GM23248 (cell line): ENCODE data around the gene STX5. TPM values are rescaled to one million over a fixed set of nuclear protein-coding genes. Genes with fewer than 3 reads are reported as not detected.
"Not testable (repeated sequence)": the region's sequence is repeated elsewhere in the genome, so short reads cannot be mapped to it uniquely, and the experiment has no call there.

Experiments used
- DNase-seq: peaks from one replicate; pipeline ENCODE4 v3.0.0-alpha.2; 2015
- H2AFZ ChIP-seq: fragments of 200-600 bp; sonication (generic); 2 replicates; pipeline ENCODE4 v1.6.1; 2016; ENCODE audit warnings: antibody characterized with exemption
- H3F3A ChIP-seq: fragments of 200-600 bp; sonication (generic); 2 replicates; pipeline ENCODE4 v1.6.1; 2016; ENCODE audit warnings: mild to moderate bottlenecking, antibody characterized with exemption, mixed run types; ENCODE audit not compliant: insufficient read depth
- H3K27ac ChIP-seq: fragments of 200-600 bp; sonication (generic); 2 replicates; pipeline ENCODE4 v1.5.1; 2016; ENCODE audit warnings: mild to moderate bottlenecking
- H3K27me3 ChIP-seq: fragments of 200-600 bp; sonication (generic); replicated peaks from 2 replicates; pipeline ENCODE4 v1.6.1; 2016; ENCODE audit warnings: mild to moderate bottlenecking; ENCODE audit not compliant: insufficient read depth
- H3K36me3 ChIP-seq: fragments of 200-600 bp; sonication (generic); 2 replicates; pipeline ENCODE4 v1.6.1; 2016; ENCODE audit warnings: low read depth, mild to moderate bottlenecking
- H3K4me1 ChIP-seq: fragments of 200-600 bp; sonication (generic); 2 replicates; pipeline ENCODE4 v1.6.1; 2016; ENCODE audit warnings: mild to moderate bottlenecking; ENCODE audit not compliant: insufficient read depth
- H3K4me2 ChIP-seq: fragments of 200-600 bp; sonication (generic); one replicate; pipeline ENCODE4 v1.6.1; 2016; ENCODE audit warnings: mild to moderate bottlenecking; ENCODE audit not compliant: unreplicated experiment
- H3K4me3 ChIP-seq: fragments of 200-600 bp; sonication (generic); 2 replicates; pipeline ENCODE4 v1.5.1; 2016; ENCODE audit warnings: mild to moderate bottlenecking
- H3K79me2 ChIP-seq: fragments of 200-600 bp; sonication (generic); 2 replicates; pipeline ENCODE4 v1.6.1; 2016; ENCODE audit warnings: mild to moderate bottlenecking; ENCODE audit not compliant: insufficient read depth
- H3K9ac ChIP-seq: fragments of 200-600 bp; sonication (generic); 2 replicates; pipeline ENCODE4 v1.6.1; 2016; ENCODE audit warnings: mild to moderate bottlenecking
- H3K9me2 ChIP-seq: fragments of 200-600 bp; sonication (generic); 2 replicates; pipeline ENCODE4 v1.6.1; 2016; ENCODE audit warnings: mixed run types, mild to moderate bottlenecking, moderate library complexity; ENCODE audit not compliant: insufficient read depth
- H3K9me3 ChIP-seq: fragments of 200-600 bp; sonication (generic); one replicate; pipeline ENCODE4 v1.6.1; 2017; ENCODE audit warnings: low read depth
- H4K20me1 ChIP-seq: fragments of 200-600 bp; sonication (generic); 2 replicates; pipeline ENCODE4 v1.6.0; 2016; ENCODE audit not compliant: insufficient read depth
- EZH2 ChIP-seq: fragments of 200-600 bp; sonication (generic); IDR thresholded peaks from 2 replicates; pipeline ENCODE4 v1.6.1; 2018; ENCODE audit warnings: antibody characterized with exemption, mild to moderate bottlenecking; ENCODE audit not compliant: insufficient read depth, poor library complexity, severe bottlenecking
- EZH2phosphoT487 ChIP-seq: fragments of 200-600 bp; sonication (generic); IDR thresholded peaks from 2 replicates; pipeline ENCODE4 v1.6.1; 2018; ENCODE audit warnings: antibody characterized with exemption, moderate library complexity, mild to moderate bottlenecking, low read depth; ENCODE audit not compliant: insufficient read depth
- WGBS, 2 experiments: methylation state at CpG; one replicate each; pipeline ENCODE4 v1.1.6; 2015 to 2017; ENCODE audit warnings: low lambda C conversion rate in 2 of 2, low coverage in 1 of 2; ENCODE audit errors: missing lambda C conversion rate in 2 of 2; 5-methylcytosine and 5-hydroxymethylcytosine counted together
- in situ Hi-C: fragments of 300-500 bp; cut with MboI; formaldehyde crosslinking; loops from 2 replicates; pipeline ENCODE4 v1.15.0; 2020
- polyA plus RNA-seq: library from polyadenylated mRNA; unstranded; fragments of >200 nt; fragmentation: Nextera tagmentation; extraction: Ambion mirVana; gene quantifications from 2 replicates; pipeline ENCODE4 v1.2.1, GENCODE V29; 2016
- total RNA-seq: library from RNA; depleted of rRNA; stranded (reverse); fragments of >200 nt; shearing (Covaris generic); gene quantifications from 2 replicates; pipeline ENCODE4 v1.2.3, GENCODE V29; 2014

Gene STX5
- total and polyA plus RNA-seq, 2 experiments from 2014 or later = 34.0 to 43.9 TPM

DNA sequence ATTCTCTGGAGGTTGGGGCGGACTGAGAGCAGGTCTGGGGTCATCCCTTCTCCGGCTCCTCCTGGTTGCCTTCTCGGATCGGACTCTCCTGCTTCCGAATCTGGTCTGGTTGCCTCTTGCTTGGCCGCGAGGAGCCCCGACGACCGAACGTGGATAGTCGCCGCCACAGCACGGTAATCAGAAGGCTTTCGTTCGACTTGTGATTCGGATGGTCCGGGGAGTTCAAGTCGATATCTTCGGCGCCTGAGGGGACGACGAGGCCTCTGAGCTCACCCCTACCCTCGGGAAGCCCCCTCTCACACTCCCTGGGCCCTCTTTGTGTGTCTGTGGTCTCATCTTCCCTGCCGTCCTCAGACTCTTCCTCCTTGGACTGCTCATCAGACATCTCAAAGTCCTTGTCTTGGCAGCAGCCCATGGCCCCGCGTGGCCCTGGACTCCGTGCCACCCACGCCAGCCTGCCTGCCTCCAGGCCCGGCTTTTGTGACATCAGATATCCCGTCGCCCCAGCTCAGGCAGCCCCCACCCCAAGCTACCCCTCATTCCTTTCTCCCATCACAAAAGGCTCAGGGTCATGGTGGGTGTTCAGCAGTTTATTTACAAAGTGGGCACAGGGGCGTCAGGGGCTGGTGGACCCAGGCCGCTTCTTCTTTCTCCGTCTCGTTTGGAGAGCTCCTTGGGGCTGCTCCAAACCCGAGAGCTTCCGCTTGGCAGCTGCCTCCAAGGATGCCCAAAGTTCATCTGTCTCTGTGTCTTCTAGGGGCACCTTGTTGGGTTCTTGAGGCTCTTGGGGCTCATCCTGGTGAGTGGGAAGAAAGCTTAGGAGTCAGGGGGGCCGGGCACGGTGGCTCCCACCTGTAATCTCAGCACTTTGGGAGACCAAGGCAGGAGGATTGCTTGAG, 734 bp upstream of the STX5 start, which contains the start of gene TEX54:
Gene TEX54, minus strand, starts transcription at position 506 of the 899 bp plus-strand sequence.
- TF ChIP-seq EZH2phosphoT487 = no peak
- H3K9me2 ChIP-seq = no peaks in the 10 kb centered on the region
- peaks cover 6% of the 10 kb centered on the region; the same call in 1 of the 2 replicates for H3F3A ChIP-seq
- peak within 1 kb of the TSS; percentile 57; the same call in 1 of the 2 replicates for H2AFZ ChIP-seq
- no peaks in the 10 kb centered on the region for H3K27me3 ChIP-seq
- peaks cover 3% of the 10 kb centered on the region; the same call in 1 of the 2 replicates for H3K36me3 ChIP-seq
- H3K9ac ChIP-seq = peak within 1 kb of the TSS; percentile 96
- H3K4me1 ChIP-seq = peaks cover 13% of the 10 kb centered on the region
- H3K4me3 ChIP-seq = peak within 1 kb of the TSS; percentile 94
- peaks cover 90% of the 10 kb centered on the region for H3K79me2 ChIP-seq
- peak within 1 kb of the TSS; percentile 92 for H3K27ac ChIP-seq
- WGBS, 2 experiments = 5% methylated on average over 40 of the region's 40 CpGs
- DNase-seq = peak; percentile 77
- in situ Hi-C loops = no loop called here
- no peaks in the 10 kb centered on the region for H3K9me3 ChIP-seq
- peak within 1 kb of the TSS; percentile 96 for H3K4me2 ChIP-seq
- no peaks in the 10 kb centered on the region for H4K20me1 ChIP-seq

DNA sequence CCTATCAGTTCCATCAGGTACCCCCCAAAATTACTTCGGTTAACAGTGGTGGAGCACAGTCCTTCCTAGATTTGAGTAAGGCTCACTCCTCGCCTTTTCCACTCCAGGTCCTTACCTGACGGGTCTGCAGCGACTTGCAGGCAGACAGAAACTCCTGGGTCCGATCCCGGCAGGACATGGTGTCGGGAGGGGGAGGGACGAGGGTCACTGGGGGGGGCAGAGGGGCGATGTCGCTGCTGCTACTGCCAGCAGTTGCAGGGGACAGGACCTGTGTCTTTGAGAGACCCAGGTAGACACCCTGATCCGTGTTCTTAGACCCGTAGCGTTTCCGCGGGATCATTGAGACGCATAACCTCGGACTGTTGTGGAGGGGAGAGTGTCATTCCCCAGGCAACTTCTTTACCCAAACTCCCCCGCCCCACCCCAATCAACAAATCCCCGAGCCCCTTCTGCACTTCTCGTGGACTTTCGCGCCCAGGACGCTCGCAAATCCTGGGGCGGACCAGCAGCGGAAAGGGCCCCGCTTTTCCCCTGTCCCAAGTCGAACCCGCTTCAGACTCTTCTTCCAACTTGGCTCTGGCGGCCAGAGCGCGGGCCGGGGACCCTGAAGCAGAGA, 839 bp downstream of the STX5 start:
- no peaks in the 10 kb centered on the region for H3K9me2 ChIP-seq
- H3K36me3 ChIP-seq = peaks cover 16% of the 10 kb centered on the region
- no peak for DNase-seq
- WGBS, 2 experiments = 1% methylated on average over 23 to 33 of the region's 33 CpGs
- H3K79me2 ChIP-seq = peaks cover 88% of the 10 kb centered on the region
- H2AFZ ChIP-seq = peak overlapping the region; percentile 53; the same call in 1 of the 2 replicates
- peak overlapping the region; percentile 94 for H3K4me3 ChIP-seq
- H3K9ac ChIP-seq = peak overlapping the region; percentile 96
- H3K4me1 ChIP-seq = peaks cover 13% of the 10 kb centered on the region
- H3K27me3 ChIP-seq = no peaks in the 10 kb centered on the region
- peak overlapping the region; percentile 97 for H3K4me2 ChIP-seq
- no peaks in the 10 kb centered on the region for H3K9me3 ChIP-seq
- H4K20me1 ChIP-seq = no peaks in the 10 kb centered on the region
- in situ Hi-C loops = no loop called here
- H3K27ac ChIP-seq = peak overlapping the region; percentile 92
- H3F3A ChIP-seq = peaks cover 6% of the 10 kb centered on the region; the same call in 1 of the 2 replicates
- TF ChIP-seq EZH2phosphoT487 (no peak), EZH2 (no peak)

DNA sequence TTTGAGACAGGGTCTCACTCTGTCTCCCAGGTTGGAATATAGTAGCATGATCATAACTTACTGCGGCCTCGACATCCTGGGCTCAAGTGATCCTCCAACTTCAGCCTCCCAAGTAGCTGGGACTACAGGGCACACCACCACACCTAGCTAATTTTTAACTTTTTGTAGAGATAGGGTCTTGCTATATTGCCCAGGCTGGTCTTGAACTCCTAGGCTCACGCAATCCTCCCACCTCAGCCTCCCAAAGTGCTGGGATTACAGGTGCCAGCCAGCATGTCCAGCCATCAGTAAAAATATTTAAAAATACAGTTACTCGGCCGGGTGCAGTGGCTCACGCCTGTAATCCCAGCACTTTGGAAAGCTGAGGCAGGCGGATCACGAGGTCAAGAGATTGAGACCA, 3.7 kb downstream of the STX5 start:
- H3F3A ChIP-seq, H2AFZ ChIP-seq, H4K20me1 ChIP-seq, H3K9me3 ChIP-seq, H3K4me3 ChIP-seq, in situ Hi-C loops, DNase-seq, H3K4me2 ChIP-seq, H3K27ac ChIP-seq, H3K9me2 ChIP-seq, H3K27me3 ChIP-seq, H3K9ac ChIP-seq: not testable (repeated sequence)
- Histone ChIP-seq H3K79me2 (peaks cover 89% of the 10 kb centered on the region), H3K36me3 (peaks cover 45% of the 10 kb centered on the region), H3K4me1 (peaks cover 12% of the 10 kb centered on the region)
- WGBS, 2 experiments = 84 to 85% methylated on average over 8 of the region's 8 CpGs

- no peak overlapping the region for H2AFZ ChIP-seq
- no peaks in the 10 kb centered on the region for H3K9me3 ChIP-seq
- H3K79me2 ChIP-seq = peaks cover 65% of the 10 kb centered on the region
- 75 to 88% methylated on average over 3 of the region's 3 CpGs for WGBS, 2 experiments
- H3K27me3 ChIP-seq = no peaks in the 10 kb centered on the region
- no peak overlapping the region for H3K4me2 ChIP-seq
- 0 out of 2 replicates have a peak, but pooled peaks cover 6% of the 10 kb centered on the region for H3F3A ChIP-seq
- in situ Hi-C loops = no loop called here
- H3K27ac ChIP-seq = no peak overlapping the region
- no peak overlapping the region for H3K9ac ChIP-seq
- no peaks in the 10 kb centered on the region for H3K4me1 ChIP-seq
- H3K9me2 ChIP-seq = no peaks in the 10 kb centered on the region
- no peak overlapping the region for H3K4me3 ChIP-seq
- H4K20me1 ChIP-seq = no peaks in the 10 kb centered on the region; the same call in 1 of the 2 replicates
- no peak for DNase-seq
- TF ChIP-seq EZH2phosphoT487 (no peak), EZH2 (no peak)
- peaks cover 69% of the 10 kb centered on the region for H3K36me3 ChIP-seq
These were observed 8.2 kb downstream of the STX5 start for GRCh38 chr11:62823677-62824076.
